ENCODE results near the gene NCOA7. TPM values are rescaled to one million over a fixed set of nuclear protein-coding genes. Genes with fewer than 3 reads are reported as not detected.

The NCOA7 gene
- total RNA-seq, 4 donors from 2014 or later = 17.9 to 72.8 (median 40.6) TPM

DNA sequence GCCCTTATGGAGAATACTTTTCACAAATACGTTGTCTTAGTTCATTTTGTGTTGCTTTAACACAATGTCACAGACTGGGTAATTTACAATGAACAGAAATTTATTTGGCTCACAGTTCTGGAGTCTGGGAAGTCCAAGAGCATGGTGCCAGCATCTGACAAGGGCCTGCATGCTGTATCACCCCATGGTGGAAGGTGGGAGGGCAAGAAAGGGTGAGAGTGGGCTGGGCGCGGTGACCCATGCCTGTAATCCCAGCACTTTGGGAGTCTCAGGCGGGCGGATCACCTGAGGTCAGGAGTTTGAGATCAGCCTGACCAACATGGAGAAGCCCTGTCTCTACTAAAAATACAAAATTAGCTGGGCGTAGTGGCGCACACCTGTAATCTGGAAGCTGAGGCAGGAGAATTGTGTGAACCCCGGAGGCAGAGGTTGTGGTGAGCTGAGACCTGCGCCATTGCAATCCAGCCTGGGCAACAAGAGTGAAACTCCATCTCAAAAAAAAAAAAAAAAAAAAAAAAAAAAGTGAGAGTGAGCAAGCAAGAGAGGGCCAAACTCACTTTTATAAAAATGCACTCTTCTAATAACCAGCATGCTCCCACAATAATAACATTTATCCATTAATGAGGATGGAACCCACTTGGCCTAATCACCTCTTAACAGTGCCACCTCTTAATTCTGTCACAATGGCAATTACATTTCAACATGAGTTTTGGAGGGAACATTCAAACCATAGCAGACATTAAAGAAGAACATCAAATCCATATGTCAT lies 36.1 kb downstream of the NCOA7 start:
- H3K9me3 ChIP-seq = no peaks in the 10 kb centered on the region
- H3K27me3 ChIP-seq = no peaks in the 10 kb centered on the region
- H3K27ac ChIP-seq = no peak overlapping the region
- no peak for DNase-seq
- H3K36me3 ChIP-seq = no peaks in the 10 kb centered on the region
- H3K4me3 ChIP-seq = no peak overlapping the region
- intact Hi-C loops (cut with DNase I; ENCODE audit: low total_unique reads) = no loop called here
- TF ChIP-seq POLR2A (IDR thresholded peaks at IDR 0.05) = no peak
- TF ChIP-seq, protein P1, sequence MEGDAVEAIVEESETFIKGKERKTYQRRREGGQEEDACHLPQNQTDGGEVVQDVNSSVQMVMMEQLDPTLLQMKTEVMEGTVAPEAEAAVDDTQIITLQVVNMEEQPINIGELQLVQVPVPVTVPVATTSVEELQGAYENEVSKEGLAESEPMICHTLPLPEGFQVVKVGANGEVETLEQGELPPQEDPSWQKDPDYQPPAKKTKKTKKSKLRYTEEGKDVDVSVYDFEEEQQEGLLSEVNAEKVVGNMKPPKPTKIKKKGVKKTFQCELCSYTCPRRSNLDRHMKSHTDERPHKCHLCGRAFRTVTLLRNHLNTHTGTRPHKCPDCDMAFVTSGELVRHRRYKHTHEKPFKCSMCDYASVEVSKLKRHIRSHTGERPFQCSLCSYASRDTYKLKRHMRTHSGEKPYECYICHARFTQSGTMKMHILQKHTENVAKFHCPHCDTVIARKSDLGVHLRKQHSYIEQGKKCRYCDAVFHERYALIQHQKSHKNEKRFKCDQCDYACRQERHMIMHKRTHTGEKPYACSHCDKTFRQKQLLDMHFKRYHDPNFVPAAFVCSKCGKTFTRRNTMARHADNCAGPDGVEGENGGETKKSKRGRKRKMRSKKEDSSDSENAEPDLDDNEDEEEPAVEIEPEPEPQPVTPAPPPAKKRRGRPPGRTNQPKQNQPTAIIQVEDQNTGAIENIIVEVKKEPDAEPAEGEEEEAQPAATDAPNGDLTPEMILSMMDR (IDR thresholded peaks at IDR 0.05) = no peak
- H3K4me1 ChIP-seq = no peaks in the 10 kb centered on the region

DNA sequence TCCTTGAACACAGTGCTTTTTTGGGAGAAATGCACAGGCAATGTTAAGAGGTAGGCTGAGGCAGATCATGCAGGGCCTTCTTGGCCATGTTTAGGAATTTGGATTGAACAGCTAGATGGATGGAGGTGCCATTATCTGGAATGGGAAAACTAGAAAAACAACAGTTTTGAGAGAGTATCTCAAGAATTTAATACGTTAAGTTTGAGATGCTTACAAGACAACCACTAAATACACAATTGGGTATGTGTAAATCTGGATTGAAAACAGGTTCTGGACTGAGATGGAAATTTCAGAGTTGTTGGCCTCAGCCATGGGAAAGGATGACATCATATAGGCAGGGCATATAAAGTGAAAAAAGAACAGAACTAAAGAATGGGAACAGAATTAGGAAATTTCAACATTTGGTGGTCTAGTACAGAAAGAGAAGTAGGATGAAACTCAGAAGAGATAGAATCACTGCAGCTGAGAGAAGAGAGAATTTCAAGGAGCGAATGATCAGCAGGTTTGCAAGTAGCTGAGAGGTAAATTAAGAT lies 37.1 kb downstream of the NCOA7 start:
- H3K27ac ChIP-seq = no peak overlapping the region
- intact Hi-C loops (cut with DNase I; ENCODE audit: low total_unique reads) = no loop called here
- H3K36me3 ChIP-seq = no peaks in the 10 kb centered on the region
- no peaks in the 10 kb centered on the region for H3K9me3 ChIP-seq
- H3K4me1 ChIP-seq = no peaks in the 10 kb centered on the region
- DNase-seq = no peak
- H3K27me3 ChIP-seq = no peaks in the 10 kb centered on the region
- no peak overlapping the region for H3K4me3 ChIP-seq
- TF ChIP-seq POLR2A (IDR thresholded peaks at IDR 0.05) = no peak
- TF ChIP-seq, protein P1 (IDR thresholded peaks at IDR 0.05) = no peak

DNA sequence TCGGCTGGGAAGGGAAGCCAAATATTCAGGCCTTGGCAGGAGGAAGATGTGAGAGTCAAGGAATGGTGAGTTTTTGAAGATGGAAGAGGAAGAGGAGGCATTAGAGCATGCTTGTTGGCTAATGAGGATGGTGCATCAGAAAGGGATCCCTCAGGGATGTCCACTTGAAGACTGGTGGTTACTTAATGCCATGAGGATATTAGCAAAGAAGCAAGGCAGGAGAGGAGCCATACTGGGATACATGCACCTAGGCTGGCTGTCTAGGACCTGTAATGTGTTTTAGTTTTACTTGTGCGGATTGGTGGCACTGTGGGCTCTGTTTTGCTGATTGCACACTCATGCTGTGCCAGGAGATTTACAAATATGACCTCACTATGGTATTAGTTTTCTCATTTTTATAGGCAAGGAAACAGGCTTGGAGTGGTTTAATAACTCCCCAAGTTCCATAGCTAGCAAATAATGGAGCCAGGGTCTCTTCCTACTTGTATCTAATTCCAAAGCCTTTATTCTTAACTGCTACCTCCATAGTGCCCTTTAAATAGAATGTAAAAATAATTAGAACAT lies 37.8 kb downstream of the NCOA7 start:
- DNase-seq = no peak
- no peaks in the 10 kb centered on the region for H3K4me1 ChIP-seq
- no peaks in the 10 kb centered on the region for H3K9me3 ChIP-seq
- H3K27me3 ChIP-seq = no peaks in the 10 kb centered on the region
- TF ChIP-seq, protein P1 (IDR thresholded peaks at IDR 0.05) = no peak
- no peak for TF ChIP-seq POLR2A (IDR thresholded peaks at IDR 0.05)
- H3K36me3 ChIP-seq = no peaks in the 10 kb centered on the region
- intact Hi-C loops (cut with DNase I; ENCODE audit: low total_unique reads) = no loop called here
- H3K27ac ChIP-seq = no peak overlapping the region
- no peak overlapping the region for H3K4me3 ChIP-seq

DNA sequence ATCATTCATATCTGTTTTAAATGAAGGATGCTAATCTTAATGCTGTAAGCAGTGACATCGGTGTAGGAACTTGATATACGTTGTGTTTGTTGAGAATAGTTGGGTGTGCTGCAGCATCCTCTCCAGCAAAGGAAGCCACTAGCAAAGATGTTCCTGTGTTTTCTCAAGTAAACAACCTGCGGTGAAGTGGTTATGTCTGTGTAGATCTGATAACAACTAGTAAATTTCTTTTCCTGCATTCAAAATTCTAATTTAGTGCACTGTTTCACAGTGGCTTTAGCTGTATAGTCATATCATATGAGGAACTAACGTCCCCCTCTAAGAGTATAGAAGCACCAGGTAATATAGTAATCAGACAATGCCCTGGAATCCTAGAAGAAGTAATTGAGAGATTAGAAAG lies 38.7 kb downstream of the NCOA7 start:
- H3K27me3 ChIP-seq = no peaks in the 10 kb centered on the region
- H3K9me3 ChIP-seq = no peaks in the 10 kb centered on the region
- no peak overlapping the region for H3K4me3 ChIP-seq
- no peak for TF ChIP-seq POLR2A (IDR thresholded peaks at IDR 0.05)
- TF ChIP-seq, protein P1 (IDR thresholded peaks at IDR 0.05) = no peak
- H3K36me3 ChIP-seq = no peaks in the 10 kb centered on the region
- intact Hi-C loops (cut with DNase I; ENCODE audit: low total_unique reads) = no loop called here
- no peaks in the 10 kb centered on the region for H3K4me1 ChIP-seq
- H3K27ac ChIP-seq = no peak overlapping the region
- DNase-seq = no peak

DNA sequence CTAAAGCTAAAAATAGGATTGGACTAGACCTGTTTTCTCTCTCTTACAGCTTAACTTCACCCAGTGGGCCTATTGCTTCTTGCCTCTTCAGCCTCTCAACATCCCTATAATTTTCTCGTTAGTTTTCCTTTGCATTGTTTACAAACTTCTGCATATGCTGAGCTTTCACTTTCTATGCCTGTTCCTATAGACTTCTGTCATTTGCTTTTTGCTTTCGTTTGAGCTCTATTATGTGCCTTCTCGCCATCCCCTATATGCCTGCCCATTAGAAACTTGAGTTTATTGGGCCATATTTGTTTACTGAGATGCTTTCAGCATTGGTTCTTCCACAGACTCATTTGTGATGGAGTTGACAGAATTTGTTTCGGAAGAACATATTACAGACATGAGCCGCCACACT lies 40.9 kb downstream of the NCOA7 start:
- H3K27ac ChIP-seq = no peak overlapping the region
- H3K4me3 ChIP-seq = no peak overlapping the region
- H3K36me3 ChIP-seq = no peaks in the 10 kb centered on the region
- DNase-seq = no peak
- H3K9me3 ChIP-seq = no peaks in the 10 kb centered on the region
- intact Hi-C loops (cut with DNase I; ENCODE audit: low total_unique reads) = no loop called here
- TF ChIP-seq, protein P1 (IDR thresholded peaks at IDR 0.05) = no peak
- no peak for TF ChIP-seq POLR2A (IDR thresholded peaks at IDR 0.05)
- no peaks in the 10 kb centered on the region for H3K27me3 ChIP-seq
- H3K4me1 ChIP-seq = no peaks in the 10 kb centered on the region
